Caco-2 (cell line): ENCODE data around the gene GRIK4. TPM values are rescaled to one million over a fixed set of nuclear protein-coding genes. Genes with fewer than 3 reads are reported as not detected.
A peak's percentile ranks its signal among the peaks of the same experiment; 100 is the strongest.

Experiments used
- BruUV-seq: library from RNA; stranded (reverse); fragments of 400-500 nt; replicated peaks from 2 replicates; lab custom pipeline; 2021; lab: Mats Ljungman, UMichigan
- CTCF ChIA-PET: fragments of 300-600 bp; sonication (Branson Sonifier 250); formaldehyde crosslinking; loops from one replicate; lab custom pipeline; 2022; ENCODE audit warnings: antibody characterized with exemption; lab: Charles Lee
- POLR2A ChIA-PET: fragments of 300-600 bp; sonication (Branson Sonifier 250); formaldehyde crosslinking; loops from one replicate; lab custom pipeline; 2022; ENCODE audit warnings: antibody characterized with exemption; lab: Charles Lee
- DNase-seq, 2 experiments: peaks; one replicate each; pipeline versions ENCODE4 v3.0.0 to v3.0.0-alpha.2; 2020 to 2022
- H3K27me3 ChIP-seq: replicated peaks from 2 replicates; pipeline ENCODE4 v1.6.0; 2011; ENCODE audit warnings: low read length; ENCODE audit not compliant: control insufficient read depth, insufficient read depth
- H3K36me3 ChIP-seq: 2 replicates; pipeline ENCODE4 v1.5.1; 2011; ENCODE audit warnings: low read length; ENCODE audit not compliant: control insufficient read depth, insufficient read depth
- H3K4me1 ChIP-seq: fragments of 250-450 bp; sonication (Bioruptor Pico); 2 replicates; pipeline ENCODE4 v1.5.1; 2020; ENCODE audit warnings: mild to moderate bottlenecking
- H3K4me3 ChIP-seq: 2 replicates; pipeline ENCODE4 v1.5.1; 2011; ENCODE audit warnings: low read depth, mild to moderate bottlenecking, control low read depth, low read length
- H3K9me3 ChIP-seq: fragments of 250-450 bp; sonication (Bioruptor Pico); 2 replicates; pipeline ENCODE4 v1.5.1; 2020; ENCODE audit warnings: mild to moderate bottlenecking, moderate library complexity
- H3K27ac Mint-ChIP-seq: one replicate; pipeline ENCODE4 v1.8.0; 2022; ENCODE audit warnings: mixed read lengths; ENCODE audit not compliant: unreplicated experiment
- H3K27me3 Mint-ChIP-seq: one replicate; pipeline ENCODE4 v1.8.0; 2022; ENCODE audit warnings: mixed read lengths; ENCODE audit not compliant: insufficient read depth, unreplicated experiment
- H3K36me3 Mint-ChIP-seq: one replicate; pipeline ENCODE4 v1.8.0; 2022; ENCODE audit warnings: mild to moderate bottlenecking, mixed read lengths; ENCODE audit not compliant: insufficient read depth, unreplicated experiment
- H3K4me1 Mint-ChIP-seq: one replicate; pipeline ENCODE4 v1.8.0; 2022; ENCODE audit warnings: low read depth, mixed read lengths; ENCODE audit not compliant: unreplicated experiment
- H3K4me3 Mint-ChIP-seq: one replicate; pipeline ENCODE4 v1.8.0; 2022; ENCODE audit warnings: mild to moderate bottlenecking, moderate library complexity, mixed read lengths; ENCODE audit not compliant: unreplicated experiment
- H3K9me3 Mint-ChIP-seq: one replicate; pipeline ENCODE4 v1.8.0; 2022; ENCODE audit warnings: mixed read lengths; ENCODE audit not compliant: unreplicated experiment
- intact Hi-C: fragments of 100-400 bp; cut with micrococcal nuclease; formaldehyde crosslinking; loops from one replicate; pipeline ENCODE4 v1.10.0; 2022; ENCODE audit not compliant: unreplicated experiment
- total RNA-seq: library from RNA; stranded (reverse); gene quantifications from 2 replicates; pipeline ENCODE4 v1.2.3, GENCODE V29; 2022
- TF ChIP-seq, protein P1 (sequence below), 2 experiments: fragments of 200-600 bp in 1 of 2; IDR thresholded peaks; 1 replicate in 1 of 2; 2 replicates in 1 of 2; pipeline versions ENCODE4 v1.5.1 to v1.8.0; 2011 to 2022; ENCODE audit warnings: antibody characterized with exemption in 1 of 2, control low read depth in 1 of 2, inconsistent platforms in 1 of 2, low read depth in 1 of 2, low read length in 1 of 2, mild to moderate bottlenecking in 1 of 2, moderate library complexity in 1 of 2; ENCODE audit not compliant: insufficient read depth in 1 of 2, severe bottlenecking in 1 of 2, unreplicated experiment in 1 of 2

Gene GRIK4
- total RNA-seq, 1 experiment from 2014 or later: 2.0 TPM

DNA sequence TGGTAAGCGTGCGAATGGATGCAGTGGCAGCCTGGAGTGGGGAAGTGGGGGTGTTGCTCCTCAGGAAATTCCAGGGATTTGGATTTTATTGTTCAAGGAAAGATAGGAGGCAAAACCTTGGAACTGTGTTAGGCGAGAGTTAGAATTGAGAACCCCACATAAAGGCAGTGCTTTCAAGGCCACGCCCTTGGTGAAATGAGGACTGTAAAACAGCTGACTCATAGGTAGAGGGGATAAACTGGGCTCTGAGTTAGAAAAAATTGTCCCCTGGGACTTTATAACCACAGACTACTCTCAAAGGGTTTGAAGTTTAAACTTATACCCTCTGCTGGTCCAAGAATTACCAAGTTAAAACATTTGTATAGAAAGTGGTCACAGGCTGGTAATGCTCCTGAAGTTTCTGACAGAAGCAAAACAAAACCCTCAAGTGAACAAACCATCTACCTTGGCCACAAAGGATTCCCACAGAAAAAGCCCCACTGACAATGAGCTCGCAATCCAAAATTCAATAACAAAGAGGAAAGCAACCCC is 262.0 kb downstream of the GRIK4 start:
- Histone ChIP-seq H3K9me3 (peaks cover 5% of the 10 kb centered on the region; the same call in 1 of the 2 replicates), H3K4me1 (no peaks in the 10 kb centered on the region), H3K27me3 (no peaks in the 10 kb centered on the region; the same call in 1 of the 2 replicates), H3K36me3 (no peaks in the 10 kb centered on the region), H3K4me3 (no peak overlapping the region)
- ChIA-PET CTCF (no interaction called here), POLR2A (no interaction called here)
- peaks cover 10% of the 10 kb centered on the region for H3K9me3 Mint-ChIP-seq
- peaks cover 5% of the 10 kb centered on the region for H3K27me3 Mint-ChIP-seq
- TF ChIP-seq, protein P1, sequence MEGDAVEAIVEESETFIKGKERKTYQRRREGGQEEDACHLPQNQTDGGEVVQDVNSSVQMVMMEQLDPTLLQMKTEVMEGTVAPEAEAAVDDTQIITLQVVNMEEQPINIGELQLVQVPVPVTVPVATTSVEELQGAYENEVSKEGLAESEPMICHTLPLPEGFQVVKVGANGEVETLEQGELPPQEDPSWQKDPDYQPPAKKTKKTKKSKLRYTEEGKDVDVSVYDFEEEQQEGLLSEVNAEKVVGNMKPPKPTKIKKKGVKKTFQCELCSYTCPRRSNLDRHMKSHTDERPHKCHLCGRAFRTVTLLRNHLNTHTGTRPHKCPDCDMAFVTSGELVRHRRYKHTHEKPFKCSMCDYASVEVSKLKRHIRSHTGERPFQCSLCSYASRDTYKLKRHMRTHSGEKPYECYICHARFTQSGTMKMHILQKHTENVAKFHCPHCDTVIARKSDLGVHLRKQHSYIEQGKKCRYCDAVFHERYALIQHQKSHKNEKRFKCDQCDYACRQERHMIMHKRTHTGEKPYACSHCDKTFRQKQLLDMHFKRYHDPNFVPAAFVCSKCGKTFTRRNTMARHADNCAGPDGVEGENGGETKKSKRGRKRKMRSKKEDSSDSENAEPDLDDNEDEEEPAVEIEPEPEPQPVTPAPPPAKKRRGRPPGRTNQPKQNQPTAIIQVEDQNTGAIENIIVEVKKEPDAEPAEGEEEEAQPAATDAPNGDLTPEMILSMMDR (IDR thresholded peaks at IDR 0.05; ENCODE audit: insufficient read depth in 1 of 2, low read depth in 1 of 2, low read length in 1 of 2, severe bottlenecking in 1 of 2, unreplicated experiment in 1 of 2): no peak
- H3K36me3 Mint-ChIP-seq: no peaks in the 10 kb centered on the region
- no peaks in the 10 kb centered on the region for H3K4me1 Mint-ChIP-seq
- BruUV-seq: no TSS peak
- H3K27ac Mint-ChIP-seq: no peak overlapping the region
- no peak for DNase-seq
- intact Hi-C loops: no loop called here
- H3K4me3 Mint-ChIP-seq: no peak overlapping the region

GRCh38 chr11:120774591-120775386 is 263.2 kb downstream of the GRIK4 start:
- intact Hi-C loops: no loop called here
- Mint-ChIP-seq H3K4me1 (no peaks in the 10 kb centered on the region), H3K4me3 (no peak overlapping the region), H3K27me3 (peaks cover 5% of the 10 kb centered on the region), H3K27ac (no peak overlapping the region), H3K36me3 (no peaks in the 10 kb centered on the region), H3K9me3 (peaks cover 10% of the 10 kb centered on the region)
- CTCF ChIA-PET: interaction anchor here (0.6 kb wide), 1 partner anchor 211 kb away, joined by 4 read pairs; no protein-coding TSS in a partner anchor
- H3K4me1 ChIP-seq: no peaks in the 10 kb centered on the region
- H3K9me3 ChIP-seq: 0 out of 2 replicates have a peak, but pooled peaks cover 4% of the 10 kb centered on the region
- POLR2A ChIA-PET: no interaction called here
- no peak overlapping the region for H3K4me3 ChIP-seq
- no peaks in the 10 kb centered on the region; the same call in 1 of the 2 replicates for H3K27me3 ChIP-seq
- DNase-seq: peak in 1 of 2 experiments; percentile 18
- TF ChIP-seq, protein P1 (IDR thresholded peaks at IDR 0.05; ENCODE audit: insufficient read depth in 1 of 2, low read depth in 1 of 2, low read length in 1 of 2, severe bottlenecking in 1 of 2, unreplicated experiment in 1 of 2): no peak
- no TSS peak for BruUV-seq
- H3K36me3 ChIP-seq: no peaks in the 10 kb centered on the region

DNA sequence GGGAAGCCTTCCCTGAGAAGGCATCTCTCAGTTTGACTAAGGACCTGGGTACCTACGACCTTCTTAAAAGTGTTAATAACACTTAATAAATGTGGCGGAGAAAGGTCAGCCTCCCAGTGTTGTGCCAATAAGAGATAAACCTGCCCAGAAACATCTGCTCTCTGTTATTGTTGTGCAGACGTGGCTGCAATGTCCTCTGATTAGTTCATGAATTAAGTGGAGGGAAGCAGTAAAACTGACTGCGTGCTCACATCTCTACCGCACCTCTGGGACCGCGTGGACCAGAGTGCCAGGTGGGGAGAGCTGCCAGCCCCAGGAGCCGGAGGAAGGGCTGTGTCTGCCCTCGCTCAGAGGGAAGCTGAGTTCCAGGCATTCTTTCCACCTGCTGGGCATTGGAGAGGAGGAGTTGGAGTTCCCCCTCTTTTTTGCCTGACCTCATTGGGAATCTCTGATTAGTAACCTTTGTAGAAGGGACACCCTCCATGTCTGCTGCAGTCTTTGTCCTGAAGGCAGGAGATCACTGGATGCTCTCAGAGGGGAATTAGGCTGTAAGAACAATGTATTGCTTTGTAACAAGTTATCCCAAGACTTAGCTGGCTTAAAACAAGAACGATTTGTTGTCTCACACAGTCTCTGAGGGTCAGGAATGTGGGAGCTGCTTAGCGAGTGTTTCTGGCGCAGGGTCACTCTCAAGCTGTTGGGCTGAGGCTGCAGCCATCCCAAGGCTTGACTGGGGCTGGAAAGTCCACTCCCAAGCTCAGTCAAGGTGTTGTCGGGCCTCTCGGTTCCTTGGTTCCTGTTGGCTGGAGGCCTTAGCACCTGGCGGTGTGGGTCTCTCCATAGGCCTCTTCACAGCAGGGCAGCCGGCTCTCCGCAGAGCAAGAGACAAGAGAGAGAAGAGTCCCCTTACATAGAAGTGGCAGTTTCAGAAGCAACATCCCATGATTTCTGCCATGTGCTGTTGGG is 264.7 kb downstream of the GRIK4 start:
- H3K36me3 Mint-ChIP-seq: no peaks in the 10 kb centered on the region
- Histone ChIP-seq H3K9me3 (0 out of 2 replicates have a peak, but pooled peaks cover 4% of the 10 kb centered on the region), H3K27me3 (no peaks in the 10 kb centered on the region), H3K4me1 (no peaks in the 10 kb centered on the region), H3K36me3 (no peaks in the 10 kb centered on the region), H3K4me3 (no peak overlapping the region)
- POLR2A ChIA-PET: no interaction called here
- peak in 1 of 2 experiments; percentile 29 for DNase-seq
- H3K4me3 Mint-ChIP-seq: no peak overlapping the region
- no TSS peak for BruUV-seq
- TF ChIP-seq, protein P1 (IDR thresholded peaks at IDR 0.05; ENCODE audit: insufficient read depth in 1 of 2, low read depth in 1 of 2, low read length in 1 of 2, severe bottlenecking in 1 of 2, unreplicated experiment in 1 of 2): no peak
- H3K27me3 Mint-ChIP-seq: peaks cover 5% of the 10 kb centered on the region
- H3K9me3 Mint-ChIP-seq: peaks cover 10% of the 10 kb centered on the region
- intact Hi-C loops: no loop called here
- CTCF ChIA-PET: interaction anchor here (1.1 kb wide), 1 partner anchor 23 kb away, joined by 3 read pairs; no protein-coding TSS in a partner anchor
- no peak overlapping the region for H3K27ac Mint-ChIP-seq
- H3K4me1 Mint-ChIP-seq: no peaks in the 10 kb centered on the region
